HG02571 (cell line): ENCODE results near the gene GRID1.

Source experiments
- ATAC-seq: cut with Tn5 transposase; IDR thresholded peaks from one replicate; pipeline ENCODE4 v1.9.1; 2021; ENCODE audit warnings: mild to moderate bottlenecking, moderate library complexity; ENCODE audit not compliant: unreplicated experiment

The GRID1 gene

GRCh38 chr10:86160890-86161585 is 205.6 kb downstream of the GRID1 start:
- no peak for ATAC-seq

- ATAC-seq = no peak
Measured at GRCh38 chr10:86159797-86160196, 206.8 kb downstream of the GRID1 start.

GRCh38 chr10:86155054-86155921 is 211.3 kb downstream of the GRID1 start:
- ATAC-seq = no peak

GRCh38 chr10:86153751-86154150 is 212.8 kb downstream of the GRID1 start:
- no peak for ATAC-seq

GRCh38 chr10:86152911-86153310 is 213.7 kb downstream of the GRID1 start:
- ATAC-seq = no peak

- no peak for ATAC-seq
Measured at GRCh38 chr10:86152354-86152753, 214.2 kb downstream of the GRID1 start.

- ATAC-seq = no peak
Measured at GRCh38 chr10:86151613-86152012, 215.0 kb downstream of the GRID1 start.

GRCh38 chr10:86149257-86149656 is 217.3 kb downstream of the GRID1 start:
- ATAC-seq = no peak

GRCh38 chr10:86148117-86148516 is 218.5 kb downstream of the GRID1 start:
- no peak for ATAC-seq

GRCh38 chr10:86144301-86144700 is 222.3 kb downstream of the GRID1 start:
- ATAC-seq = no peak

- no peak for ATAC-seq
Measured at GRCh38 chr10:86141896-86142295, 224.7 kb downstream of the GRID1 start.

GRCh38 chr10:86139066-86139657 is 227.4 kb downstream of the GRID1 start:
- ATAC-seq = no peak

GRCh38 chr10:86138551-86139065 is 228.0 kb downstream of the GRID1 start:
- ATAC-seq = no peak

GRCh38 chr10:86137561-86137960 is 229.0 kb downstream of the GRID1 start:
- no peak for ATAC-seq

GRCh38 chr10:86136934-86137333 is 229.7 kb downstream of the GRID1 start:
- no peak for ATAC-seq

- ATAC-seq = no peak
Measured at GRCh38 chr10:86135191-86135590, 231.4 kb downstream of the GRID1 start.

GRCh38 chr10:86130737-86131475 is 235.7 kb downstream of the GRID1 start:
- no peak for ATAC-seq

GRCh38 chr10:86130041-86130440 is 236.6 kb downstream of the GRID1 start:
- no peak for ATAC-seq

- no peak for ATAC-seq
Measured at GRCh38 chr10:86128360-86128759, 238.2 kb downstream of the GRID1 start.

- no peak for ATAC-seq
Measured at GRCh38 chr10:86127274-86127819, 239.2 kb downstream of the GRID1 start.

- no peak for ATAC-seq
Measured at GRCh38 chr10:86124734-86125133, 241.9 kb downstream of the GRID1 start.
